Caco-2 (cell line): ENCODE data around the gene VDR. TPM values are rescaled to one million over a fixed set of nuclear protein-coding genes. Genes with fewer than 3 reads are reported as not detected.
A peak's percentile ranks its signal among the peaks of the same experiment; 100 is the strongest.

Experiments
- Bru-seq: library from RNA; stranded (reverse); fragments of 400-500 nt; gene quantifications from one replicate; lab custom pipeline; 2021; lab: Mats Ljungman, UMichigan
- BruChase-seq, 2 experiments: library from RNA; stranded (reverse); fragments of 400-500 nt; gene quantifications; one replicate each; lab custom pipeline; 2021; lab: Mats Ljungman, UMichigan
- BruUV-seq: library from RNA; stranded (reverse); fragments of 400-500 nt; replicated peaks from 2 replicates; lab custom pipeline; 2021; lab: Mats Ljungman, UMichigan
- CTCF ChIA-PET: fragments of 300-600 bp; sonication (Branson Sonifier 250); formaldehyde crosslinking; loops from one replicate; lab custom pipeline; 2022; ENCODE audit warnings: antibody characterized with exemption; lab: Charles Lee
- POLR2A ChIA-PET: fragments of 300-600 bp; sonication (Branson Sonifier 250); formaldehyde crosslinking; loops from one replicate; lab custom pipeline; 2022; ENCODE audit warnings: antibody characterized with exemption; lab: Charles Lee
- DNase-seq, 2 experiments: peaks; one replicate each; pipeline versions ENCODE4 v3.0.0 to v3.0.0-alpha.2; 2020 to 2022
- H3K27me3 ChIP-seq: replicated peaks from 2 replicates; pipeline ENCODE4 v1.6.0; 2011; ENCODE audit warnings: low read length; ENCODE audit not compliant: control insufficient read depth, insufficient read depth
- H3K36me3 ChIP-seq: 2 replicates; pipeline ENCODE4 v1.5.1; 2011; ENCODE audit warnings: low read length; ENCODE audit not compliant: control insufficient read depth, insufficient read depth
- H3K4me1 ChIP-seq: fragments of 250-450 bp; sonication (Bioruptor Pico); 2 replicates; pipeline ENCODE4 v1.5.1; 2020; ENCODE audit warnings: mild to moderate bottlenecking
- H3K4me3 ChIP-seq: 2 replicates; pipeline ENCODE4 v1.5.1; 2011; ENCODE audit warnings: low read depth, mild to moderate bottlenecking, control low read depth, low read length
- H3K9me3 ChIP-seq: fragments of 250-450 bp; sonication (Bioruptor Pico); 2 replicates; pipeline ENCODE4 v1.5.1; 2020; ENCODE audit warnings: mild to moderate bottlenecking, moderate library complexity
- H3K27ac Mint-ChIP-seq: one replicate; pipeline ENCODE4 v1.8.0; 2022; ENCODE audit warnings: mixed read lengths; ENCODE audit not compliant: unreplicated experiment
- H3K27me3 Mint-ChIP-seq: one replicate; pipeline ENCODE4 v1.8.0; 2022; ENCODE audit warnings: mixed read lengths; ENCODE audit not compliant: insufficient read depth, unreplicated experiment
- H3K36me3 Mint-ChIP-seq: one replicate; pipeline ENCODE4 v1.8.0; 2022; ENCODE audit warnings: mild to moderate bottlenecking, mixed read lengths; ENCODE audit not compliant: insufficient read depth, unreplicated experiment
- H3K4me1 Mint-ChIP-seq: one replicate; pipeline ENCODE4 v1.8.0; 2022; ENCODE audit warnings: low read depth, mixed read lengths; ENCODE audit not compliant: unreplicated experiment
- H3K4me3 Mint-ChIP-seq: one replicate; pipeline ENCODE4 v1.8.0; 2022; ENCODE audit warnings: mild to moderate bottlenecking, moderate library complexity, mixed read lengths; ENCODE audit not compliant: unreplicated experiment
- H3K9me3 Mint-ChIP-seq: one replicate; pipeline ENCODE4 v1.8.0; 2022; ENCODE audit warnings: mixed read lengths; ENCODE audit not compliant: unreplicated experiment
- intact Hi-C: fragments of 100-400 bp; cut with micrococcal nuclease; formaldehyde crosslinking; loops from one replicate; pipeline ENCODE4 v1.10.0; 2022; ENCODE audit not compliant: unreplicated experiment
- long read RNA-seq: library from polyadenylated mRNA; stranded (forward); transcript quantifications from one replicate; pipeline ENCODE4 v2.0.0, GENCODE V29; 2022
- total RNA-seq: library from RNA; stranded (reverse); gene quantifications from 2 replicates; pipeline ENCODE4 v1.2.3, GENCODE V29; 2022
- TF ChIP-seq, protein P1 (sequence below), 2 experiments: fragments of 200-600 bp in 1 of 2; IDR thresholded peaks; 1 replicate in 1 of 2; 2 replicates in 1 of 2; pipeline versions ENCODE4 v1.5.1 to v1.8.0; 2011 to 2022; ENCODE audit warnings: antibody characterized with exemption in 1 of 2, control low read depth in 1 of 2, inconsistent platforms in 1 of 2, low read depth in 1 of 2, low read length in 1 of 2, mild to moderate bottlenecking in 1 of 2, moderate library complexity in 1 of 2; ENCODE audit not compliant: insufficient read depth in 1 of 2, severe bottlenecking in 1 of 2, unreplicated experiment in 1 of 2

Gene VDR
- total RNA-seq, result 13.6 and 15.4 TPM in 2 replicates
- Bru-seq, nascent RNA, result percentile 53 among the genes with signal in this experiment
- BruChase-seq, experiment 1, labeled RNA remaining after a 2-hour chase, result percentile 52 among the genes with signal in this experiment
- percentile 47 among the genes with signal in this experiment for BruChase-seq, experiment 2, labeled RNA remaining after a 6-hour chase
- long read RNA-seq, full-length matches to known transcripts, result 7 of 13 reads
- long read RNA-seq, partial matches to known transcripts, result 0 of 13 reads
- long read RNA-seq, other reads (novel, unspliced or antisense), result 6 of 13 reads

DNA sequence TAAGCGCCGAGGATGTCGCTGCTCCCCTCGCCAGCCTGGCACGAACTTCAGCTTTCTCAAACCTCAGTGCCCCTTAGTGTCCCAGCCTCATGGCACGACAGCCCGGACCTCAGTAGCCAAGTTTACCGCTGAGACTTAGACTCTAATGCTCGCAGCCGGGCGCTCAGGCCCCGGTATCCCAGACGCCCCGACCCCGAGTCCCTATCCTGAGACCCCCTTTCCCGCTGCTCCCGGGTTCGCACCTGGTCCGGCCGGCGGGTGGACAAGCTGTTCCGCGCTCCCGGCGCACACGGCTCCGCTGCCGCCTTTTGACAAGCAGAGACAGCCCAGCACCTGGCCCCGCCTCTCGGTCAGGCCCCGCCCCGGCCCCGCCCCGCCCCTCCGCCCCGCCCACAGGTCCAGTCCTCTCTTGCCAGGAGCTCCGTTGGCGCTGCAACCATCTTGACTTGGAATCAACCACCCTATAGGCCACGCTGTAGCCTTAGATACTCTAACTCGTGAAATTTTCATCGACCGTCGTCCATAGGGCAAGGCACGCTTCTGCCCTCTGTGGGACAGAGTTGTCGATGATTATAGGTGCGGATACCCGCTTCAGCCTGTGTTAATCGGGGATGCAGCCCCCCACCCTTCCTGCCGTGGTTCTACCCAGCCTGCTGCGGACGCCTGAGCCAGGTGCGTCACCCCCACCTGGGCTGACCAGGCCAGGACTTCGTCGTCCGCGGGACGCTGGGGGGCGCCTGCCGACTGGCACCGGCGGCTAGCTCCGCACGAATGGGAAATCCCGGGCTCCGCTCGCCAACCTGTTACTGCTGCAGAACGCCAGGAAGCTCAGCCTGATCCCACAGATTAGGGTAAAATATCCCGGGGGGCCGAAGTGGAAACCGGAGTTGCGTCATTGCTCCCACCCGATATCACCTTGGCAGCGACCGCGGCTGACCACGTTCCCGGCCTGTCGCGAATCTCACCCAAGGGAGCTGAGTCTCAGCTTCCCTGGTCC, at the start of gene VDR:
VDR (minus strand) TSS at position 282 of the 997 bp plus-strand sequence. CDS start 25,881 bp downstream, outside the sequence.
- Mint-ChIP-seq H3K27me3 (no peaks in the 10 kb centered on the region), H3K4me1 (peaks cover 62% of the 10 kb centered on the region), H3K27ac (peak within 1 kb of the TSS; percentile 88), H3K4me3 (peak within 1 kb of the TSS; percentile 76), H3K36me3 (peaks cover 27% of the 10 kb centered on the region), H3K9me3 (no peaks in the 10 kb centered on the region)
- H3K27me3 ChIP-seq, result no peaks in the 10 kb centered on the region; the same call in 1 of the 2 replicates
- CTCF ChIA-PET, result interaction anchor here (0.6 to 1.8 kb wide), 43 partner anchors 8 to 684 kb away, joined by 3 to 187 read pairs (median 4); partner anchors contain the start of genes ASB8, SLC48A1 and TMEM106C
- peak within 1 kb of the TSS; percentile 36 for H3K4me3 ChIP-seq
- intact Hi-C loops, result loop anchor here (1.0 to 5.0 kb wide), 4 partner anchors 26 to 97 kb away; partner anchors contain the start of genes COL2A1 and TMEM106C
- no peaks in the 10 kb centered on the region for H3K9me3 ChIP-seq
- peaks cover 59% of the 10 kb centered on the region for H3K4me1 ChIP-seq
- peak; percentile 92 to 95 for DNase-seq
- POLR2A ChIA-PET, result interaction anchor here (0.5 to 1.9 kb wide), 22 partner anchors 9 to 223 kb away, joined by 3 to 24 read pairs (median 4); partner anchors contain the start of genes RPAP3, SENP1 and TMEM106C
- TF ChIP-seq, protein P1, sequence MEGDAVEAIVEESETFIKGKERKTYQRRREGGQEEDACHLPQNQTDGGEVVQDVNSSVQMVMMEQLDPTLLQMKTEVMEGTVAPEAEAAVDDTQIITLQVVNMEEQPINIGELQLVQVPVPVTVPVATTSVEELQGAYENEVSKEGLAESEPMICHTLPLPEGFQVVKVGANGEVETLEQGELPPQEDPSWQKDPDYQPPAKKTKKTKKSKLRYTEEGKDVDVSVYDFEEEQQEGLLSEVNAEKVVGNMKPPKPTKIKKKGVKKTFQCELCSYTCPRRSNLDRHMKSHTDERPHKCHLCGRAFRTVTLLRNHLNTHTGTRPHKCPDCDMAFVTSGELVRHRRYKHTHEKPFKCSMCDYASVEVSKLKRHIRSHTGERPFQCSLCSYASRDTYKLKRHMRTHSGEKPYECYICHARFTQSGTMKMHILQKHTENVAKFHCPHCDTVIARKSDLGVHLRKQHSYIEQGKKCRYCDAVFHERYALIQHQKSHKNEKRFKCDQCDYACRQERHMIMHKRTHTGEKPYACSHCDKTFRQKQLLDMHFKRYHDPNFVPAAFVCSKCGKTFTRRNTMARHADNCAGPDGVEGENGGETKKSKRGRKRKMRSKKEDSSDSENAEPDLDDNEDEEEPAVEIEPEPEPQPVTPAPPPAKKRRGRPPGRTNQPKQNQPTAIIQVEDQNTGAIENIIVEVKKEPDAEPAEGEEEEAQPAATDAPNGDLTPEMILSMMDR (IDR thresholded peaks at IDR 0.05; ENCODE audit: insufficient read depth in 1 of 2, low read depth in 1 of 2, low read length in 1 of 2, severe bottlenecking in 1 of 2, unreplicated experiment in 1 of 2), result peak; percentile 63 to 96
- BruUV-seq, result TSS peak; percentile 39
- H3K36me3 ChIP-seq, result no peaks in the 10 kb centered on the region

DNA sequence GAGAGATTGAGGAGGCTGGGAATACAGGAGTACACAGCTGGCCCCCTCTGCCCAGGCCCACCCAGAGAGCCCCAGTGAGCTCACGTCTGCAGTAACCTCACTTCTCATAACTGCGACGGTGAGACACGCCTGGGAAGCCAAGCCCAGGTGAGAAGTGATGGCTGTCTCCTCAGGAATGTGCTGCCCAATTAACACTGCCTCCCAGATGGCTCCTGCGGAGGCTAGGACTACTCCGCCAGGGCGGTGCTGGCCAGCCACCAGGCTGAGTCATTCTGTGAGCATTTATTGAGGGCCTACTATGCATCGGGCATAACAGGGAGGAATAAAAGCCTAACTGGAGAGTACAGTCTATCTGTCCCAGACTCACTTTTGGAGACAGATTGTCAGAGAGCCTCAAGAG, 49.3 kb upstream of the VDR start:
- Mint-ChIP-seq H3K27ac (peak overlapping the region; percentile 52), H3K4me3 (no peak overlapping the region), H3K9me3 (peaks cover 16% of the 10 kb centered on the region), H3K27me3 (no peaks in the 10 kb centered on the region), H3K36me3 (no peaks in the 10 kb centered on the region), H3K4me1 (peaks cover 35% of the 10 kb centered on the region)
- CTCF ChIA-PET, result interaction anchor here (0.7 to 7.7 kb wide), 3 partner anchors 10 to 54 kb away, joined by 3 to 187 read pairs (median 9); partner anchors contain the start of genes TMEM106C and VDR
- POLR2A ChIA-PET, result interaction anchor here (1.4 kb wide), 1 partner anchor 49 kb away, joined by 5 read pairs; the partner anchor contains the start of gene VDR
- Histone ChIP-seq H3K4me1 (peaks cover 31% of the 10 kb centered on the region), H3K27me3 (no peaks in the 10 kb centered on the region), H3K9me3 (peaks cover 15% of the 10 kb centered on the region), H3K4me3 (no peak overlapping the region), H3K36me3 (no peaks in the 10 kb centered on the region)
- intact Hi-C loops, result no loop called here
- DNase-seq, result no peak
- TF ChIP-seq, protein P1 (IDR thresholded peaks at IDR 0.05; ENCODE audit: insufficient read depth in 1 of 2, low read depth in 1 of 2, low read length in 1 of 2, severe bottlenecking in 1 of 2, unreplicated experiment in 1 of 2), result no peak
- no TSS peak for BruUV-seq
